Dendritic cell treated with granulocyte-macrophage colony-stimulating factor and Interleukin-4, amounts not matched to agents 40 ng/mL and 50 ng/mL, for 4 days (primary cell): ENCODE results near the gene CYB5R3.
"Not testable (repeated sequence)": the region's sequence is repeated elsewhere in the genome, so short reads cannot be mapped to it uniquely, and the experiment has no call there.

ENCODE experiments used
- H3K27ac Mint-ChIP-seq: one replicate; pipeline ENCODE4 v1.8.0; 2022; ENCODE audit warnings: mild to moderate bottlenecking, mixed read lengths
- H3K27me3 Mint-ChIP-seq: one replicate; pipeline ENCODE4 v1.8.0; 2022; ENCODE audit warnings: mild to moderate bottlenecking, mixed read lengths
- H3K36me3 Mint-ChIP-seq: one replicate; pipeline ENCODE4 v1.8.0; 2022; ENCODE audit warnings: low read depth, mixed read lengths
- H3K4me1 Mint-ChIP-seq: one replicate; pipeline ENCODE4 v1.8.0; 2022; ENCODE audit warnings: low read depth, mixed read lengths
- H3K4me3 Mint-ChIP-seq: one replicate; pipeline ENCODE4 v1.8.0; 2022; ENCODE audit warnings: mild to moderate bottlenecking, moderate library complexity, mixed read lengths
- H3K9me3 Mint-ChIP-seq: one replicate; pipeline ENCODE4 v1.8.0; 2022; ENCODE audit warnings: mixed read lengths
- intact Hi-C: fragments of 100-400 bp; cut with micrococcal nuclease; formaldehyde crosslinking; loops from one replicate; pipeline ENCODE4 v1.15.0; 2022

The CYB5R3 gene

GRCh38 chr22:42615092-42615859 lies 33.9 kb downstream of the CYB5R3 start:
- Mint-ChIP-seq H3K4me3 (peak overlapping the region; percentile 94), H3K27me3 (no peaks in the 10 kb centered on the region), H3K9me3 (no peaks in the 10 kb centered on the region), H3K4me1 (peaks cover 60% of the 10 kb centered on the region), H3K36me3 (peaks cover 61% of the 10 kb centered on the region), H3K27ac (peak overlapping the region; percentile 100)
- intact Hi-C loops, result loop anchor here (2.0 kb wide), 1 partner anchor 34 kb away; the partner anchor contains the start of gene CYB5R3

GRCh38 chr22:42614312-42615091 lies 34.7 kb downstream of the CYB5R3 start, which contains the start of gene POLDIP3:
TSS of gene POLDIP3 (minus strand) at chr22:42614883. CDS start at chr22:42614857, 26 bp downstream.
- Mint-ChIP-seq H3K4me1 (peaks cover 67% of the 10 kb centered on the region), H3K36me3 (peaks cover 61% of the 10 kb centered on the region), H3K27ac (peak within 1 kb of the TSS; percentile 100), H3K4me3 (peak within 1 kb of the TSS; percentile 94), H3K27me3 (no peaks in the 10 kb centered on the region), H3K9me3 (no peaks in the 10 kb centered on the region)
- intact Hi-C loops, result loop anchor here (2.0 kb wide), 1 partner anchor 34 kb away; the partner anchor contains the start of gene CYB5R3

DNA sequence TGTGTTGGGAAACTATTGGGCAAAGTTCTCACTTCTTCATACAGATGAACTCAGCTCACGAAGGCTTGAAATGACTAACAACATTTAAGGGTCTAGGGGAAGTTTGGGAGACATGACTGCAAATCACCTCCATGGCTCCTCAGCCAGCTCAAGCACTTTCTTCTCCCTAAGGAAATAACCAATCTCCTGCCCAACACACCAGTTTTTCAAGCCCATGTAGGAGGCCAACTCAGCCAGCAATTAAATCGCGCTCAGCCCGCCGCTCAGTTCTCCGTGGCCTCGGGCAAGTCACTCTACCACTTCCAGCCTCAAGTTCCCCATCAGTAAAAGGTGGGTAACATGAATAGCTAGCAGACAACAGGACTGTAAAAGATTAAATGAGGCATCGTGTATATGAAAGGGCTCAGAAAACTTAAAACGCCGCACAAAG lies 35.3 kb downstream of the CYB5R3 start:
- H3K36me3 Mint-ChIP-seq, result peaks cover 61% of the 10 kb centered on the region

DNA sequence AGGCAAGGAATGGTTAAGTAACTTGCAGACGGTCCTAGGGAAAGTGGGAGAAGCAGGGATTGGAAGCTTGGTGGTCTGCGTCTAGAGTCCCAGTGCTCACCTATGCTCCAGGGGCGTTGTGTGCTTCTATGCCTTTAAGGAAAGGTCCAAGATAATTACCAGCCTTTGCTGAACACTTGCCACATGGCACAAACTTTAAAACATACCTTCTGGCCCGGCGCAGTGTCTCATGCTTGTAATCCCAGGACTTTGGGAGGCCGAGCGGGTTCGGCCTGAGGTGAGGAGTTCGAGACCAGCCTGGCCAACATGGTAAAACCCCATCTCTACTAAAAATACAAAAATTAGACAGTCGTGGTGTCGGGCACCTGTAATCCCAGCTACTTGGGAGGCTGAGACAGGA lies 36.9 kb downstream of the CYB5R3 start:
- Mint-ChIP-seq H3K9me3 (no peaks in the 10 kb centered on the region), H3K27me3 (no peaks in the 10 kb centered on the region), H3K36me3 (peaks cover 72% of the 10 kb centered on the region), H3K4me1 (peaks cover 63% of the 10 kb centered on the region), H3K4me3 (peak overlapping the region; percentile 94), H3K27ac (peak overlapping the region; percentile 100)
- intact Hi-C loops, result no loop called here

More for the DNA sequence above, 35.3 kb downstream of the CYB5R3 start:
- intact Hi-C loops, result loop anchor here (2.0 kb wide), 1 partner anchor 35 kb away; the partner anchor contains the start of gene CYB5R3
- H3K9me3 Mint-ChIP-seq, result no peaks in the 10 kb centered on the region
- peak overlapping the region; percentile 94 for H3K4me3 Mint-ChIP-seq
- no peaks in the 10 kb centered on the region for H3K27me3 Mint-ChIP-seq
- peak overlapping the region; percentile 100 for H3K27ac Mint-ChIP-seq
- peaks cover 71% of the 10 kb centered on the region for H3K4me1 Mint-ChIP-seq

- H3K27me3 Mint-ChIP-seq, result no peaks in the 10 kb centered on the region
- intact Hi-C loops, result no loop called here
- H3K4me1 Mint-ChIP-seq, result peaks cover 57% of the 10 kb centered on the region
- H3K36me3 Mint-ChIP-seq, result peaks cover 85% of the 10 kb centered on the region
- no peaks in the 10 kb centered on the region for H3K9me3 Mint-ChIP-seq
- no peak overlapping the region for H3K27ac Mint-ChIP-seq
- H3K4me3 Mint-ChIP-seq, result no peak overlapping the region
These were observed 38.1 kb downstream of the CYB5R3 start for GRCh38 chr22:42611051-42611450.

- no peaks in the 10 kb centered on the region for H3K27me3 Mint-ChIP-seq
- H3K9me3 Mint-ChIP-seq, result no peaks in the 10 kb centered on the region
- peak overlapping the region; percentile 69 for H3K27ac Mint-ChIP-seq
- peaks cover 93% of the 10 kb centered on the region for H3K36me3 Mint-ChIP-seq
- H3K4me1 Mint-ChIP-seq, result peaks cover 51% of the 10 kb centered on the region
- intact Hi-C loops, result no loop called here
- H3K4me3 Mint-ChIP-seq, result no peak overlapping the region
These were observed 39.0 kb downstream of the CYB5R3 start for GRCh38 chr22:42610186-42610585.

DNA sequence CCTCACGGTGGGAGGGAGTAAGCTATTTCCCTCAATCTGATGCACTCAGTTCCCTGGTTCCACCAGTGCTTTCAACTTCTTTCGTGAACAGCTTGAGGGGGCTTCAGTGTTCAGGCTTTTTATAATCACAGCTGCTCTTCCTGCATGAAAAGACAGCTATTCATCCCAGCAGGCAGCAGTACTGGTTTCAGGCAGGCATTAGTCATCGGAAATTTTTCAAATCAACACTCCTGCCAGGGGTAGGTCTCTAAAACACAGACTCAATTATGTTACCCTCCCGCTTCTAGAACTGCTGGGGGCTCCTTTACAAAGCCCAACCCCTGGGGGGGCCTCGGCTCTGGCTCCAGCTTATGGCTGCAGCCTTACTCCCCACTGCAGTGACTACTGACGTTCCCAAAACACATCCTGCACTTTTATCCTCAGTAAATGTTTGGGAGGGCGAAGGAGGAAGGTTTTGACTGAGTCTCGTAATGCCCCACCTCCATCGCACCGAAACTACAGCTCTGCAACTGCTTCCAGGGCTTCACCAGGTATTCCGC lies 40.3 kb downstream of the CYB5R3 start:
- intact Hi-C loops, result no loop called here
- Mint-ChIP-seq H3K27me3 (no peaks in the 10 kb centered on the region), H3K4me1 (peaks cover 60% of the 10 kb centered on the region), H3K9me3 (no peaks in the 10 kb centered on the region), H3K27ac (peak overlapping the region; percentile 69), H3K36me3 (peaks cover 96% of the 10 kb centered on the region), H3K4me3 (no peak overlapping the region)

- no peak overlapping the region for H3K4me3 Mint-ChIP-seq
- H3K27me3 Mint-ChIP-seq, result no peaks in the 10 kb centered on the region
- no peak overlapping the region for H3K27ac Mint-ChIP-seq
- H3K4me1 Mint-ChIP-seq, result peaks cover 60% of the 10 kb centered on the region
- H3K9me3 Mint-ChIP-seq, result no peaks in the 10 kb centered on the region
- intact Hi-C loops, result no loop called here
- peaks cover 98% of the 10 kb centered on the region for H3K36me3 Mint-ChIP-seq
These were observed 40.9 kb downstream of the CYB5R3 start for GRCh38 chr22:42608136-42608822.

DNA sequence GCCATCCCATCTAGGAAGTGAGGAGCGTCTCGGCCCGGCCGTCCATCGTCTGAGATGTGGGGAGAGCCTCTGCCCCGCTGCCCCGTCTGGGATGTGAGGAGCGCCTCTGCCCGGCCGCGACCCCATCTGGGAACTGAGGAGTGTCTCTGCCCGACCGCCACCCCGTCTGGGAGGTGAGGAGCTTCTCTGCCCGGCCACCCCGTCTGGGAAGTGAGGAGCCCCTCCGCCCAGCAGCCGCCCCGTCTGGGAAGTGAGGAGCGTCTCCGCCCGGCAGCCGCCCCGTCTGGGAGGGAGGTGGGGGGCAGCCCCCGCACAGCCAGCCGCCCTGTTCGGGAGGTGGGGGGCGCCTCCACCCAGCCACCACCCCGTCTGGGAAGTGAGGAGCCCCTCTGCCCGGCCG lies 41.6 kb downstream of the CYB5R3 start:
- H3K27ac Mint-ChIP-seq, result peak overlapping the region; percentile 37
- H3K4me1 Mint-ChIP-seq, result peaks cover 54% of the 10 kb centered on the region
- H3K4me3 Mint-ChIP-seq, H3K9me3 Mint-ChIP-seq, H3K27me3 Mint-ChIP-seq, intact Hi-C loops: not testable (repeated sequence)
- H3K36me3 Mint-ChIP-seq, result peaks cover 98% of the 10 kb centered on the region

DNA sequence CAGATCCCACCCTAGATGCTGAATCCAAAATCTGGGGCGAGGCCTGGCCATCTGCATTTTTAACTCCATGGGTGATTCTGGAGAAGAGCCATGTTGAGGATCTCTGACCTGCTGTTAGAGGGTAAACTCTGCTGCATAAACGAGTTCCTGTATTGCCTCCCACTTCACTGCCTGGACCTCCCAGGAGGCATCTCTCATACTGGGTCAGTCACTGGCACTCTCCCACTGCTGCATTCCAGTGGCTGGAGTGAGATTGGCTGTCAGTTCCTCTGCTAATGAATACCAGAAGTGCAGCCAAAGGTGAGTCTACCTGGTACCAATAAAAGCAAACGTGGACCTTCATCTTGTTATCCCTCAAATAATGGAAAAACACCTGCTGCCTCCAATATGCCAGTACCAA lies 44.8 kb downstream of the CYB5R3 start:
- H3K4me1 Mint-ChIP-seq, result peaks cover 24% of the 10 kb centered on the region
- no peak overlapping the region for H3K4me3 Mint-ChIP-seq
- H3K36me3 Mint-ChIP-seq, result peaks cover 100% of the 10 kb centered on the region
- no peaks in the 10 kb centered on the region for H3K27me3 Mint-ChIP-seq
- intact Hi-C loops, result no loop called here
- H3K27ac Mint-ChIP-seq, result no peak overlapping the region
- H3K9me3 Mint-ChIP-seq, result no peaks in the 10 kb centered on the region

DNA sequence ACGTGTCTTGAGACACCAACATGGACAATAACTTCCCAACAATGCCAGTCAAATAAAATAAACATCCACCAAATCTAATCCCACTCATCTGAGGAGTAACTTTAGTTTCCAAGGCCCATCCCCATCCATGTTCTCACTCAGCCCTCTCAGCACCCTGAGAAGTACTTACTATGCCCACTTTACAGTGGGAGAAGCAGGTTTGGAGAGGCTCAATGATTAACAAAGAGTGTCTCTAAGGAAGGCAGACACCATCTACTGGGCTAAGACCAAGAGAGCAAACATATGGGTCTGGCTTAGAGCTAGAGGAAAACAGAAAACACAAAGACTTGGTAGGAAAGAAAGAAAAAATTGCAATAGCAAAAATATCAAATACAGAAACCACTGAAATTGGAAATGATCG lies 45.8 kb downstream of the CYB5R3 start:
- no peaks in the 10 kb centered on the region for H3K9me3 Mint-ChIP-seq
- H3K4me3 Mint-ChIP-seq, result no peak overlapping the region
- peaks cover 100% of the 10 kb centered on the region for H3K36me3 Mint-ChIP-seq
- no peak overlapping the region for H3K27ac Mint-ChIP-seq
- peaks cover 21% of the 10 kb centered on the region for H3K4me1 Mint-ChIP-seq
- intact Hi-C loops, result no loop called here
- H3K27me3 Mint-ChIP-seq, result no peaks in the 10 kb centered on the region

GRCh38 chr22:42602470-42602869 lies 46.7 kb downstream of the CYB5R3 start:
- Mint-ChIP-seq H3K4me1 (peaks cover 21% of the 10 kb centered on the region), H3K27me3 (no peaks in the 10 kb centered on the region), H3K9me3 (no peaks in the 10 kb centered on the region), H3K27ac (no peak overlapping the region), H3K36me3 (peaks cover 100% of the 10 kb centered on the region), H3K4me3 (no peak overlapping the region)
- intact Hi-C loops, result no loop called here

DNA sequence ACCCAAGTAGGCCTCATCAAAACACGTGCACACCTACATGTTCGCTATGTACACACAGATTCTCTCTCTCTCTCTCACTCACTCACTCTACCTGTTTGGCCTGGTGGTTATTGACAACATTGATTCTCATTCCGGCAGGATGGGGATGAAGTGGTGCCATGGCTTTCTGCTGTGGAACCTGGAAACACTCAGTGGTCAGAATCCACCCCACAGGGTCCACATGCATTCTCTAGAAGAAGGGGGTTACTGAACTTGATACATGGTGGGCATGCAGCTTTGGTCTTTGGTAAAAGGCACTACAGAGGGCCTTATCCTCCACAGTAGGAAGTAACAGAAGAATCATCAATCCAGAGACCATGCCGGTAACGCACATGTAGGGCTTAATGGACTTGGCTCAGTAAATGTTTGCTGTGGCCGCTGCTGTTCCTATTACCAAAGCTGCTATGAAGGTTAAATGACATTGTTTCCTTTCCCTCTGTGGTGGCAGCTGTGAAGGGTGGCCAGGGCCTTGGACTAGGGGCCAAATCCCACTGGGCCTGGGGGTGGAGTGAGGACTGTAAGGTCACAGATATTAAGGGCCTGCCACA lies 47.2 kb downstream of the CYB5R3 start:
- Mint-ChIP-seq H3K4me1 (peaks cover 26% of the 10 kb centered on the region), H3K4me3 (no peak overlapping the region), H3K36me3 (peaks cover 100% of the 10 kb centered on the region), H3K27me3 (no peaks in the 10 kb centered on the region), H3K27ac (no peak overlapping the region), H3K9me3 (no peaks in the 10 kb centered on the region)
- intact Hi-C loops, result no loop called here
